ENCODE results near the gene IL18.
"Not testable (repeated sequence)": the region's sequence is repeated elsewhere in the genome, so short reads cannot be mapped to it uniquely, and the experiment has no call there.

The IL18 gene

GRCh38 chr11:112118176-112118575 lies 45.7 kb downstream of the IL18 start:
- H3K27ac Mint-ChIP-seq: no peak overlapping the region
- no peaks in the 10 kb centered on the region for H3K9me3 Mint-ChIP-seq
- H3K4me3 Mint-ChIP-seq: no peak overlapping the region
- no peaks in the 10 kb centered on the region for H3K27me3 Mint-ChIP-seq
- no peak for DNase-seq
- peaks cover 27% of the 10 kb centered on the region for H3K4me1 Mint-ChIP-seq (ENCODE audit: low read depth)
- H3K36me3 Mint-ChIP-seq (ENCODE audit: low read depth): peaks cover 2% of the 10 kb centered on the region

- no peaks in the 10 kb centered on the region for H3K9me3 Mint-ChIP-seq
- H3K36me3 Mint-ChIP-seq (ENCODE audit: low read depth): peaks cover 2% of the 10 kb centered on the region
- peaks cover 21% of the 10 kb centered on the region for H3K4me1 Mint-ChIP-seq (ENCODE audit: low read depth)
- no peak overlapping the region for H3K4me3 Mint-ChIP-seq
- no peaks in the 10 kb centered on the region for H3K27me3 Mint-ChIP-seq
- no peak overlapping the region for H3K27ac Mint-ChIP-seq
- DNase-seq: no peak
Measured at GRCh38 chr11:112115386-112115785, 48.5 kb downstream of the IL18 start.

- no peak overlapping the region for H3K4me3 Mint-ChIP-seq
- no peaks in the 10 kb centered on the region for H3K27me3 Mint-ChIP-seq
- H3K27ac Mint-ChIP-seq: no peak overlapping the region
- no peaks in the 10 kb centered on the region for H3K9me3 Mint-ChIP-seq
- H3K4me1 Mint-ChIP-seq (ENCODE audit: low read depth): peaks cover 18% of the 10 kb centered on the region
- peaks cover 7% of the 10 kb centered on the region for H3K36me3 Mint-ChIP-seq (ENCODE audit: low read depth)
- DNase-seq: no peak
Measured at GRCh38 chr11:112114460-112114859, 49.4 kb downstream of the IL18 start.

GRCh38 chr11:112113539-112114457 lies 50.1 kb downstream of the IL18 start:
- peaks cover 18% of the 10 kb centered on the region for H3K4me1 Mint-ChIP-seq (ENCODE audit: low read depth)
- no peaks in the 10 kb centered on the region for H3K27me3 Mint-ChIP-seq
- no peak for DNase-seq
- peaks cover 10% of the 10 kb centered on the region for H3K36me3 Mint-ChIP-seq (ENCODE audit: low read depth)
- H3K4me3 Mint-ChIP-seq: no peak overlapping the region
- no peaks in the 10 kb centered on the region for H3K9me3 Mint-ChIP-seq
- no peak overlapping the region for H3K27ac Mint-ChIP-seq

GRCh38 chr11:112106070-112106469 lies 57.8 kb downstream of the IL18 start:
- Mint-ChIP-seq H3K27me3 (no peaks in the 10 kb centered on the region), H3K36me3 (ENCODE audit: low read depth) (peaks cover 16% of the 10 kb centered on the region)
- no peak for DNase-seq

DNA sequence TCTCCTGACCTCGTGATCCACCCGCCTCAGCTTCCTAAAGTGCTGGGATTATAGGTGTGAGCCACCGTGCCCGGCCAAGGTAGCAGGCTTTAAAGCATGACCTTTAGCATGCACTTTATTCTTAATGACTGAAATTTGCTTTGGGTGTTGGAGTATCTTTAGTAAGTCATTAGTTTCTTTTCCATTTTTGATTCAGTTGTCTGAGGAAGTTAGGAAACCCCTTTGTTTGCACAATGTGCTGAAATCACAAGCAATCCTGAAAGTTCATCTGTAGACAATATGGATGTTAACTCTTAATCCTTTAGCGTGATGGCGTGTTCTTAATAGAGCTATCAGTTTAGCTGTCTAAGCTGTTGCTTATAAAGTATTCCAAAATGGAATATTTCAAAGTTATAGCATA lies 60.4 kb downstream of the IL18 start:
- Mint-ChIP-seq H3K4me3 (no peak overlapping the region), H3K27me3 (no peaks in the 10 kb centered on the region), H3K27ac (no peak overlapping the region), H3K36me3 (ENCODE audit: low read depth) (peaks cover 13% of the 10 kb centered on the region), H3K9me3 (no peaks in the 10 kb centered on the region), H3K4me1 (ENCODE audit: low read depth) (peaks cover 4% of the 10 kb centered on the region)
- no peak for DNase-seq

More at GRCh38 chr11:112106070-112106469, 57.8 kb downstream of the IL18 start:
- H3K4me3 Mint-ChIP-seq: no peak overlapping the region
- no peaks in the 10 kb centered on the region for H3K9me3 Mint-ChIP-seq
- H3K4me1 Mint-ChIP-seq (ENCODE audit: low read depth): peaks cover 9% of the 10 kb centered on the region
- no peak overlapping the region for H3K27ac Mint-ChIP-seq

GRCh38 chr11:112100462-112100861 lies 63.4 kb downstream of the IL18 start:
- Mint-ChIP-seq H3K36me3 (ENCODE audit: low read depth) (peaks cover 27% of the 10 kb centered on the region), H3K4me3 (no peak overlapping the region), H3K27me3 (no peaks in the 10 kb centered on the region), H3K9me3 (no peaks in the 10 kb centered on the region), H3K4me1 (ENCODE audit: low read depth) (peaks cover 4% of the 10 kb centered on the region), H3K27ac (no peak overlapping the region)
- no peak for DNase-seq

DNA sequence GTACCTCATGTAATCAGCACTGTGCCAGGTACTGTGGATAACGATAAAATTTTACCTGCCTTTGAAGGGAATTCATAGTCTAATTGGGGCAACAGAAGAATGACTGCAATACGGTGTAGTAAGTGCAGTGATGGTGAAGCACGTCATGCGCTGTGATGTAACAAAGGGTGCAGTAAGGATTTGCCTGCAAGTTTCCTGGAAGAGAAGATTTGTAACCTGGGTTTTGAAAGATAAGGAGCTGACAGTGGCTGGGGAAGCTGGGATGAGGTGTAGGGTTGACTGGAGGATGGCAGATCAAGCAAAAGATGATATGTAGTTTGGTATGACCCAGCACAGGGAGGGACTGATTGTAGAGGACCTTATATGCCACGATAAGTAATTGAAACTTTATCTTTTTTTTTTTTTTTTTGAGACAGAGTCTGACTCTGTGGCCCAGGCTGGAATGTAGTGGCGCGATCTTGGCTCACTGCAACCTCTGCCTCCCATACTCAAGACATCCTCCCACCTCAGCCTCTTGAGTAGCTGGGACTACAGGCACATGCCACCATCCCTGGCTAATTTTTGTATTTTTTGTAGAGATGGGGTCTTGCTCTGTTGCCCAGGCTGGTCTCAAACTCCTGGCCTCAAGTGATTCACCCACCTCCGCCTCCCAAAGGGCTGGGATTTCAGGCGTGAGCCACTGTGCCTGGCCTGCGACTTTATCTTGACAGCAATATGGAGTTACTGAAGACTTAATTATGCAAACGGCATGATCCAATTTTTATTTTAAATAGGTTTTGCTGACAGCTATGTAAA lies 66.0 kb downstream of the IL18 start:
- no peak overlapping the region for H3K27ac Mint-ChIP-seq
- H3K27me3 Mint-ChIP-seq: no peaks in the 10 kb centered on the region
- H3K36me3 Mint-ChIP-seq (ENCODE audit: low read depth): peaks cover 43% of the 10 kb centered on the region
- H3K4me1 Mint-ChIP-seq (ENCODE audit: low read depth): no peaks in the 10 kb centered on the region
- H3K4me3 Mint-ChIP-seq: no peak overlapping the region
- no peaks in the 10 kb centered on the region for H3K9me3 Mint-ChIP-seq
- no peak for DNase-seq

DNA sequence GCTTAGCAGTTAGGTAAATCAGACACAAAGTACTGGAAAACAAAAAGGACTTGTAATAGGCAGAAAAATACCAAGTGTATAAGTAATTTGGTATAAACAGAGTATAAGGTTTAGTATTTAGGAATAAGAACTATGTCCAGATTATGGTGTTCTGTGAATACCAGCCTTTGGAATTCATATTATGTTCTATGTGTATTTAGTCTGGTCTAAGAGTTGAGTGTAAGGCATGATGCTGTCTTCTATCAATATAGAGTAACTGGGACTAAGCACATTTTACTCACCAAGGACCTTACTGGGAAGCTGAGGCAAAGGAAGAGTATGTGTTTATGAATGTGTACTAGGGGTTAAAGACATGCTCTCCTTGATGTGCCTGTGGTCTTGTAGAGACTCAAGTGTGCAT lies 67.7 kb downstream of the IL18 start:
- Mint-ChIP-seq H3K9me3 (no peaks in the 10 kb centered on the region), H3K4me1 (ENCODE audit: low read depth) (peaks cover 3% of the 10 kb centered on the region), H3K27me3 (no peaks in the 10 kb centered on the region), H3K4me3 (no peak overlapping the region), H3K27ac (no peak overlapping the region), H3K36me3 (ENCODE audit: low read depth) (peaks cover 59% of the 10 kb centered on the region)
- DNase-seq: no peak

- peaks cover 64% of the 10 kb centered on the region for H3K36me3 Mint-ChIP-seq (ENCODE audit: low read depth)
- not testable (repeated sequence) for H3K27ac Mint-ChIP-seq; H3K4me1 Mint-ChIP-seq (ENCODE audit: low read depth); DNase-seq; H3K4me3 Mint-ChIP-seq; H3K9me3 Mint-ChIP-seq; H3K27me3 Mint-ChIP-seq
Measured at GRCh38 chr11:112095302-112095701, 68.6 kb downstream of the IL18 start.
